Immature natural killer cell (primary cell): ENCODE measurements around the gene RALGPS1. TPM values are rescaled to one million over a fixed set of nuclear protein-coding genes. Genes with fewer than 3 reads are reported as not detected.

Experiments
- DNase-seq, 3 donors: peaks; one replicate each; pipeline ENCODE4 v3.0.0; 2022; ENCODE audit warnings: mixed read lengths in 1 of 3
- H3K27ac Mint-ChIP-seq, 6 donors: one replicate each; pipeline ENCODE4 v1.8.0; 2020; ENCODE audit warnings: mixed read lengths in 6 of 6, mild to moderate bottlenecking in 5 of 6, inconsistent platforms in 4 of 6, moderate library complexity in 3 of 6
- H3K27me3 Mint-ChIP-seq, 3 donors: one replicate each; pipeline ENCODE4 v1.8.0; 2020 to 2021; ENCODE audit warnings: low read depth in 3 of 3, mild to moderate bottlenecking in 3 of 3, mixed read lengths in 3 of 3, moderate library complexity in 3 of 3, inconsistent platforms in 1 of 3
- H3K36me3 Mint-ChIP-seq, 3 donors: one replicate each; pipeline ENCODE4 v1.8.0; 2020; ENCODE audit warnings: mixed read lengths in 3 of 3, inconsistent platforms in 2 of 3, mild to moderate bottlenecking in 2 of 3
- H3K4me1 Mint-ChIP-seq, 2 donors: one replicate each; pipeline ENCODE4 v1.8.0; 2020; ENCODE audit warnings: inconsistent platforms in 2 of 2, mild to moderate bottlenecking in 2 of 2, mixed read lengths in 2 of 2, moderate library complexity in 1 of 2
- H3K4me3 Mint-ChIP-seq, 5 donors: one replicate each; pipeline ENCODE4 v1.8.0; 2020; ENCODE audit warnings: mild to moderate bottlenecking in 5 of 5, mixed read lengths in 5 of 5, inconsistent platforms in 3 of 5, moderate library complexity in 3 of 5
- H3K9me3 Mint-ChIP-seq, 6 donors: one replicate each; pipeline ENCODE4 v1.8.0; 2020; ENCODE audit warnings: mild to moderate bottlenecking in 6 of 6, mixed read lengths in 6 of 6, inconsistent platforms in 4 of 6, moderate library complexity in 3 of 6
- polyA plus RNA-seq, 3 donors: library from polyadenylated mRNA; unstranded; fragments of 300-500 nt; fragmentation: Illumina TruSeq; gene quantifications; one replicate each; pipeline ENCODE4 v1.2.3, GENCODE V29; 2021

RALGPS1 gene
- polyA plus RNA-seq, 3 donors from 2014 or later, result 2.6 to 3.4 (median 2.9) TPM

- peaks cover 0 to 4% (median 0%) of the 10 kb centered on the region in 3 donors for H3K36me3 Mint-ChIP-seq
- no peaks in the 10 kb centered on the region for H3K4me1 Mint-ChIP-seq
- H3K4me3 Mint-ChIP-seq, result no peak overlapping the region
- peaks cover 2 to 3% (median 2%) of the 10 kb centered on the region in 3 donors for H3K27me3 Mint-ChIP-seq
- DNase-seq, result no peak
- H3K27ac Mint-ChIP-seq, result no peak overlapping the region
- H3K9me3 Mint-ChIP-seq, result no peaks in the 10 kb centered on the region
Measured at GRCh38 chr9:127269449-127269848, 354.9 kb downstream of the RALGPS1 start.

Other genes starting within 250 kb of the RALGPS1 start
- gene ZBTB43, start 109.7 kb upstream of the RALGPS1 start, polyA plus RNA-seq, result 10 to 100 TPM in 2 of 3 donors, 1 to 10 TPM in 1; 7.0 to 14.6 (median 10.3) TPM
- gene ZBTB34, start 54.1 kb upstream of the RALGPS1 start, polyA plus RNA-seq, result 1 to 10 TPM in 1 of 3 donors, under 1 TPM in 1, not detected in 1; 0.96 to 1.2 TPM
- gene ANGPTL2, start 207.9 kb downstream of the RALGPS1 start, polyA plus RNA-seq, result not detected